Tongue (tissue), 2 donors: Measurements from ENCODE around the gene GALR2. TPM values are rescaled to one million over a fixed set of nuclear protein-coding genes. Genes with fewer than 3 reads are reported as not detected.

Experiments
- DNase-seq: peaks from one replicate; pipeline ENCODE4 v3.0.0-alpha.2; 2015
- total RNA-seq: library from RNA; depleted of rRNA; stranded (reverse); fragments of >200 nt; gene quantifications from one replicate; pipeline ENCODE4 v1.2.3, GENCODE V29; 2014

The GALR2 gene
- total RNA-seq, 1 donor from 2014 or later, result not detected

DNA sequence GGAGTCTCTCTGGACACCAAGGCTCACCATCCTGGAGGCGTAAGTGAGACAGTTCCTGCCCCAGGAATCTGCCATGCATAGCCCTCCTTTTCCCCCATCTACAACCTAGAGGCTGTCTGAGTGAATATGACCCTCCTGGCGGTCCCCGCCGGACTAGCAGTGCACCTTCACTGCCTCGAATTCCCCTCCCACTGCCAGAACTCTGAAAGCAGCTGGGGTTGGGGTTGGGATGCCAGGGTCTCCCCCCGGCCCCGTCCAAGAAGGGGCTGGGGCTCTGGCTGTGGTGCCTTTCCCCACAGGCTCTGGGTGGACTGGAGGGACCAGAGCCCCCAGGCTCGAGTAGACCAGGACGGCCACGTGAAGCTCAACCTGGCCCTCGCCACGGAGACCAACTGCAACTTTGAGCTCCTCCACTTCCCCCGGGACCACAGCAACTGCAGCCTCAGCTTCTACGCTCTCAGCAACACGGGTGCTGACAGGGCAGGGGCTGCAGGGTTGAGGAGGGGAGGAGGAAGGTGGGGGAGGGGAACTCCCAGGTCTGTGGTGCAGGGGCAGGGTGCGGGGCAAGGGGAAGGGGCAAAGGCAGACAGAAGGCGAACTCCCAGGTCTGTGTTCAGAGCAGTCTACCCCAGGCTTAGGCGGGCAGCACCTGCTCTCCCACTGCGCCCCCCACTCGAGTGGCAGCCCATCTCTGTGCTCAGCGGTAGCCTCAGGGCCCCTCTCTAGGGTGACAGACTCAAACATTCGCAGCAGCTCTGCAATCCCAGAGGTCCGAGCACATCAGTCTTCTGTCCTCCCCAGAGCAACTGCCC is 5.6 kb downstream of the GALR2 start:
- DNase-seq, result no peak

DNA sequence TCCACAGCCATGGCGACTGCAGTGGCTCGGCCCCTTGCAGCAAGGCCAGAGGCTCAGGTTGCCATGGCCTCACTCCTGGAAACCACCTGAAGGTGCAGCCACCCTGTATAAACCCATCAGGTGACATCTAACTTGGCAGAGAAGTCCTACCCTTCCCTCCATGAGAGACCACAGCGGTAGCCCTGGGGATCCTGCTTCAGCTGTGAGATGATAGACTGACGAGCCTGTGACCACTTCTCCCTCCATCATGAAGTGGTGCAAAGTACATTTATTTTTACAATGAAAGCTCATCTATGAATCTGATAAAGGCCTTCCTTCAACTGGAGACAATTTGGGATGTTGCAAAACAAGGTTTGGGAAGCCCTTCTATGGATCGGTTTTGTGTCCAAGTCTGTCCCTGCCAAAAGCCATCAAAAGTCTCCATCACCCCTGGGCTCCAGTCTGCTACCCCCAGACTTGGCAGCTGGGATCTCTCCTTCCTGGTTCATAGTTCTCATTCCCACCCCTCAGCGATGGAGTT is 6.2 kb downstream of the GALR2 start:
- no peak for DNase-seq

DNA sequence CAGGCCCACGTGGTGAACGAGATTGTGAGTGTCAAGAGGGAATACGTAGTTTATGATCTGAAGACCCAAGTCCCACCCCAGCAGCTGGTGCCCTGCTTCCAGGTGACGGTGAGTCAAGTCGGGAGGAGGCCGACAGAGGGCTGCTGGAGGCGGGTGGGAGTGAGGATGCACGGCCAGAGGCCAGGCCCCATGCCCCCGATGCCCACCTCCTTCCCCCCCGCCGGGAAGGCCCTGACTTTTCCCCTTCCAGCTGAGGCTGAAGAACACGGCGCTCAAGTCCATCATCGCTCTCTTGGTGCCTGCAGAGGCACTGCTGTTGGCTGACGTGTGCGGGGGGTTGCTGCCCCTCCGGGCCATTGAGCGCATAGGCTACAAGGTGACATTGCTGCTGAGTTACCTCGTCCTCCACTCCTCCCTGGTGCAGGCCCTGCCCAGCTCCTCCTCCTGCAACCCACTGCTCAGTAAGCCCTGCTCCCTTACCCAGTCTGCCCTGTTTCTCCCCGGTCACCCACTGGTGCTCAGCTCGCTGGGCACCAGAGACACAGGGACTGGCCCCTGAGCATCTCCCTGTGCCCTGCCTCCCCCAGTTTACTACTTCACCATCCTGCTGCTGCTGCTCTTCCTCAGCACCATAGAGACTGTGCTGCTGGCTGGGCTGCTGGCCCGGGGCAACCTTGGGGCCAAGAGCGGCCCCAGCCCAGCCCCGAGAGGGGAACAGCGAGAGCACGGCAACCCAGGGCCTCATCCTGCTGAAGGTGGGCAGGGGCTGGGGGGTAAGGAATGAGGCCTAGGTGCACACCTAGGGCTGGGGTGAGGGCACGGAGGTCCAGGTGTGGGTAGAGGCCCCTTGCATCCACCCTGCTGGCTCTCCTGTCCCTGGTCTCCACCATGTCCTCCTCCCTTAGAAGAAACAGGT is 7.0 kb downstream of the GALR2 start:
- DNase-seq, result no peak

DNA sequence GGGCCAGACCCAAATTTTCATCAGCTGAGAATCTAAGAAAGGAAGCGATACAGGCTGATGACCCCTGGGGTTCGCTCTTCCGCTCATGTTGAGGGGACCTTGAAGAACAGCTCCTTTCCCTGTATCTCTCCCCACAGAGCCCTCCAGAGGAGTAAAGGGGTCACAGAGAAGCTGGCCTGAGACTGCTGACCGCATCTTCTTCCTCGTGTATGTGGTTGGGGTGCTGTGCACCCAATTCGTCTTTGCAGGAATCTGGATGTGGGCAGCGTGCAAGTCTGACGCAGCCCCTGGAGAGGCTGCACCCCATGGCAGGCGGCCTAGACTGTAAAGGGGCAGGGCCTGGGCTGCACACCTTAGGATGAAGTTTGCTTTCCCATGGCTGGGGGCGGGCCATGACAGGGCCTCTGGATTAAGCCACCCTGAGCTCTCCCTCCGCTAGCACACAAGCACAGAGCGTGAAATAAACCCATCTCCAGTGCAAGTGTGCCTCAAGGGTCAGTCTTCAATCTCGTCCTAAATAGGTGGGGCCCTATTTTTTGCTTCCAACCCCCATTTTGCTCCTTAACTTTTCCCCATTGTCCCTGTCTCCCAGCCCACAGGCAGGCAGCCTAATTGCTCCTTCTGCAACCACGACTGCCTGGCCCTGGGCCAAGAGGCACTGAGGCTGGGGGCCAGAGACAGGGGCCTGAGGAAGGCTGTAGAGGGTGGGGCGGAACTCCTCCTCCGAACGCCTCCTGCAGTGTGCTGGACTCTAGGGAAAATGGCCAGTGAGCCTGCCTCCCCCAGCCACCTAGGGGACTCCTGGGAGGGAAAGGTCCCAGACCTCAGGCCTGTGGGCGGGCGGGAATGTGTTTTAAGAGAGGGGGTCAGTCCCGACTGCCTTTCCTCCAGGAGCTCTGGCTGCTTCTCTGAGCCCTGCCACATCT is 8.0 kb downstream of the GALR2 start:
- DNase-seq, result no peak

DNA sequence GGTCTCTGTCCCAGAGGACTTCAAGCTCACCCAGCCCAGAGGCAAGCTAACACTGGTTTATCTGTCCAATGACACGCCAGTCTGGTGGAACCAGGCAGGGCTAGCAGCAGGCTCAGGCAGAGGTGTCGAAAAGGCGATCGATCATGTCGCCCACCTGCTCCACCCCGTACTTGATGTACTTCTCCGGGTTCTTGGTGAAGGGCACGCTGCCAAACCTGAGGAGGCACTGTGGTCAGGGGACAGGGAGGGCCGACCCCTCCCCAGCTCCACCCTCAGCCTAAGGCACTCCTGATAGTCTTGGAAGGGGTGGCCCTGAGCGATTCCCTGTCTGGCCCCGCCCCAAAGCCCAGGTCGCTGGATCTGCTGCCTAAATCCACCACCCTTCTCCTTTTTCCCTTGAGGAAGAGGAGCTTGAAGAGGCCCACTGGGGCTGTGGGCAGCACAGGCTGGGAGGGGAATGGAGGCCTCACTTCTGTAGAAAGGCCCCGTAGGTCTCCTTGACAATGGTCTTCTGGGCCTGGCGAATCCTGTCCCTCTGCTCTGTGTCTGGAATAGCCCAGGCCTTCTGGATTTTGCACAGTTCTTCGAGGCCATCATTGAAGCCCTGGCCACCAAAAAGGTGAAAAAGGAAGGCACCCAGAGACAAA is 9.1 kb downstream of the GALR2 start:
- no peak for DNase-seq

DNA sequence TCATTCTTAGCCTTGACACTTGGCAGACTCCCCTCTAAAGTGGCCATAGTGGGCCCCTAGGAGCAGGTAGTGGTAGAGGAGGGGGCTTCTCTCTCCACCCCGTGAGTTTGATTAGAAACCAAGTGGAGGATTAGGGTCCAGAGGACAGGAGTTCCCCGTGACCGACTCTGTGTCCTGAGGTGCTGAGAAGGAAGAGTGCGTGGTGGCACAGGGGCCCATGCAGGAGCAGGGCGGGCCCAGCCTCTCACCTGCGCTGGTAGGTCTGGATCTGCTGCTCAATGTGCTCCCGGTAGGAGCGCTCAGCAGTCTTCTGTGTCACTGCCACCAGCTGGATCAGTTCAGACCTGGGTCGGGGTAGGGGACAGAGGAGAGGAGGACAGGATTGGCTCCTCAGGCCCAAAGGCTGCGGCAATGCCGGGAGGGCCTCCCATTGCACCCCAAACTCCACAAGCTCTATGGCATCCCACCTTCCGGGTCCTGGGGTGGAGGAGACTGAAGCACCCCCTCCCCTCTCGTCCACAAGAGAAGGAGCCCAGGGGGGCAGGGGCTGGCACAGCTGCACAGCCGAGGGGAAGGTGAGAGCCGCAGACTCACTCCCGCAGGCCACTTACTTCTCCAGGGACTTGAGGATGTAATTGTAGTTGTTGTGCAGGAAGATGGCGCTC is 10.6 kb downstream of the GALR2 start:
- no peak for DNase-seq

DNA sequence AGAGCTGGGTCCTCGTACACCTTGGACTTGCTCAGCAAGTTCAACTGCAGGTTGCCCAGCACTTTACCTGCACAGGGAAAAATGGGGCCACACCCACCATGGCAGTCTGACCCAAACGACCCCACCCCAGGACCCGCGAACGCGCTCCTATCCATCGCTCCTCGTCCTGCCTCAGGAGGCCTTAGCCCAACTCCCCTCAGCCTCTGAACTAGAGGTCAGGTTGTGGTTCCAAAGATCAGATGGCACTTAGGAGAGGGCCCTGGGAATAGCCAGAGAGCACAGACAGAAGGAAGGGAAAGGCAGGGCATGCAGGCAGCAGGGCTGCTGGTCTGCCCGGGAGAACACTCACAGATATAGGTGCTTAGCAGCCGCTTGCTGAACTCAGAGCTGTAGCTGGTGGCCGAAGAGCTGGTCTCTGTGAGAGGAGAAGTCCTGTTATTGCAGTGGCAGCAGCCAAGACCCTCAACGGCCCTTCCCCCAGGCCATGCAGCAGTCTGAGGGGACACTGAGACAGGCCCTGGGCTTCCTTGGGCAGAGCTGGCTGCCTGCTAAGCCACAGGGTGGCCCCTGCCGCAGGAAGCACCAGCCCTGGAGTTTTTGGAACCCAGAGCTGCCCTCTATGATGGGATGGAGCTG is 11.3 kb downstream of the GALR2 start:
- no peak for DNase-seq

DNA sequence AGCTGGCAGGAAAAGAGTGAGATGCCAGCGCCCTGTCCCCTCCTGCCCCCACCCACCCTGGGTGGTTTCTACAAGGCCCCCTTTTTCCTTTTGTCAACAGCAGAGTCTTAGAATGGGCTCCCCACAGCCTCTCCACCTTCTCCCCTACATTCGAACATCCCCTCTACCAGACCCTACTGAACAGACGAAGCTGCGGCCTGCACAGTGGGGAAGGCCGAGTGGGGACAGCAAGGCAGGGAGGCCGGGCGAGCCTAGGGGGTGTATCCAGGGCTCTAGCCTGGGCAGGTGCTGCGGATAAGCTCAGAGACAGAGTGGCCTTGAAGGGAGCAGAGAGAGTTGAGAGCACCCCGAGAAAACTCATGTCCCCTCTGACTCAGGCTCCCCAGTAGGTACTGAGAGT is 11.8 kb downstream of the GALR2 start:
- no peak for DNase-seq

DNA sequence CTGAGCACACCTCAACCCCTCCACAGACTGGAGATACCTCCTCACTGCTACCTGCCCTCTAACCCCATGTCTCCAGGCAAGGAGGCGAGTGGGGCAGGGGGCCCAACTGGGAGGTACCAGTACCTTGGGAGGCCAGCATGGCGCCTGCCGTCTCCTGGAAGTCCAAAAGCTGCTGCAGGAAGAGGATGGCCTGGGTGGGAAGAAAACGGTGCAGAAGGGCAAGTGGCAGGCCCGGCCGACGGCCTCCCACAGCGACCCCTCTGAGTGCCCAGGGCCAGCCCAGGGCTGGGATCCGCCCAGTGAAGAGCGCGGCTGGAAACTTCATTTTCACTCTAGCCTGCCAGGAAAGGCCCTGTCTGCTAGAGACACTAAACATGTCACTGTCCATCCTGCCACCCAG is 12.9 kb downstream of the GALR2 start:
- no peak for DNase-seq

DNA sequence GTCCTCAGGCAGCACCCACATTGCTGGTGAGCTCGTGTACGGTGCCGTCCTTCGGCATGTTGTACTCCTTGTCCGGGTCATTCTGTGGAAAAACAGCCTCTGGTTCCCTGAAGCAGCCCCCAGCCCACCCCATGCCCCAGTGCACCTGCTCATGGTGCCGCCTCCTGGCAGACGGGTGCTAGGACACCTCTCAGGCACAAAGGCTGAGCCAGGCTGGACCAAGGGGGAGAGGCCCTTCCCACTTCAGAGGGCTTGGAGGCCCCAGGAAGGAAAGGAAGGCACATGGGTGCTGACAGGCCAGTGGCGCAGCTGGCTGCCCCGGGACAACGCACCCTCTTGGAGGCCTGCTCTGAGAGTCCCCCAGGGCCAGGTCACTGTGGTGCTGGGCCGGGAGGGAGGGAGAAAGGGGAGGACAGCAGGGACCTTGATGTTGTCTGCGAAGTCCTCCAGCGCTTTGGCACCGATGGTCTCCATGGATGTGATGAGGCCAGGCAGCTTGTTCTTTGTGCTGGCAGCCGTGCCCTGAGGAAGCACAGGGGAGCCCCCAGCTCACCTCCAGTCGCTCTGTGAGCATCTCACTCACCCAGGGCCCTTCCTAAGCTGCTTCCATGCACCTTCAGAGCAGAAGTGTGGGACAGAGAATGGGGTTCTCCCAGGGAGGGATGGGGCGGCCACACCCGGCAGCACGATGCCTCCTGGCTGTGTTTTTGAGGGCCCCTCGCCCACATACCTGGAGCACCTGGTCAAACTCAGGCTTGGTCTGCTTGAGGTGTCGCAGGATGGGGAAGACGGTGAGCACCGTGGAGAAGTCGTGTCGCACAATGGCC is 13.7 kb downstream of the GALR2 start:
- DNase-seq, result no peak

DNA sequence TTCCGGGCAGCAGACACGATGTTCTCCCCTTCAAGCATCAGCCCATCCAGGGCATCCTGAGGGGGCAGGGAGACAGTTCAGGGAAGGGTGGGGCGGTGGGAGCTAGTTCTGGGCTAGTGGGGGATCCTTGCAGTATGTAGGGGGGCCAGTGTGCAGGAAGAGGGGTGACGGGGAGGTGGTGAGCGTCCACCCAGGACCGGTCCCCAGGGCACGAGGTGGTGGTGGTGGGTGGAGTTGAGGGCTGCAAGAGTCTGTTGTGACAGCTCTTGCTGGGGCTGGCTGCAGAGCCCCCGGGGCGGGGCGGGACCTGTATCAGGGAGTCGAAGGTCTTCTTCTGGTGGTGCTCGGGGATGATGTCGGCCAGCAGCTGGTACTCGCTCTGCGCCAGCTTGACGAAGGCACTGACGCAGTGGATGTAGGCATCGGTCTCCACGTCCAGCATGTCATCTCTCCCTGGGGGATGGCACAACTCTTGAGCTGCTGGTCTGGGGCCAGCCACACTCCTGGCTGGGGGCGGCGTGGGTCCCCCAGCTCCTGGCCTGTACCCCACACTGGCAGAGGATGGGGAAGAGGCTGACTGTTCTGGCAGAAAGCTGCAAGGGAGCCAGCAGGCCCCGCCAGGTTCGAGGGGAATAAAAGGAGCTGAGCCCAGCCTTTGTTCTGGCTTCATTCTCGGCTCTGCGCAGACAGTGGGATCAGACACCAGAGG is 14.4 kb downstream of the GALR2 start:
- DNase-seq, result no peak

DNA sequence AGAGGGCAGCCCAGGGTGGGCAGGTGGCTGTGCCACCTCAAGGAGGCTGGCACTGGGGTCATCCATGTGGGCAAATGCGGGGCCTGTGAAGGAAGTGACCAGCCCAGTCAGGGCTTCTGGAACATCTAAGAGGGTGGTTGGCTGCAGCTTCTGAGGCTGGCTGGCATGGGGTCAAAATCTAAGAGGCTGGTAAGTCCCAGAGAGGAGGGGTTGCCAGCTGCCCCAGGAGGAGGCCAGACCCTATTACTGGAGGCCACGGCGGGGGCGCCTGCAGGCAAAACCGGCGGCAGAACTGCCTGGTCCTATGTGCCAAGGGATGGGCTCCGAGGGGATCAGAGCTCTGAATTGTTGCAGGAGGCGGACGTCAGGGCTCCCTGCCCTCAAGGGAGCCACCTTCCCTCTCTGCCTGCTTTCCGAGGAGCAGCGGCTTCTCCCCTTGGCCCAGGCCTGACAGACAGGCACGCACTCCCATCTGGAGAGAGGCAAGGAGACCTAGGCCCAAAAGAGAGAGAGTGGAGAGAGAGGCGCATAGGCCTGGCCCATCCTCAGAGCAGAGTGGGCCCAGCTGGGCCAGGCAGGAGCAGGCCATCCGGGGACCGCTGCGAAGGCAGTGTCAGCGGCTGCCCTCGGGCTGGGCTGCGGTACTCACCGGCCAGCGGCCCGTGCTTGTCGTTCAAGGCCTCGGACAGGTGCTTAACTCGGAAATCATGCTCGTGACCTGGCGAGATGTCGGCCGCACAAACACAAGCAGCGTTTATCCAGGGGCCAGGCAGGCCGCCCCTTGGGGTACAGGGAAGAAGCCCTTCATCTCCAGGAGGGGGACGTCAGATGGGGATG is 15.3 kb downstream of the GALR2 start:
- no peak for DNase-seq

DNA sequence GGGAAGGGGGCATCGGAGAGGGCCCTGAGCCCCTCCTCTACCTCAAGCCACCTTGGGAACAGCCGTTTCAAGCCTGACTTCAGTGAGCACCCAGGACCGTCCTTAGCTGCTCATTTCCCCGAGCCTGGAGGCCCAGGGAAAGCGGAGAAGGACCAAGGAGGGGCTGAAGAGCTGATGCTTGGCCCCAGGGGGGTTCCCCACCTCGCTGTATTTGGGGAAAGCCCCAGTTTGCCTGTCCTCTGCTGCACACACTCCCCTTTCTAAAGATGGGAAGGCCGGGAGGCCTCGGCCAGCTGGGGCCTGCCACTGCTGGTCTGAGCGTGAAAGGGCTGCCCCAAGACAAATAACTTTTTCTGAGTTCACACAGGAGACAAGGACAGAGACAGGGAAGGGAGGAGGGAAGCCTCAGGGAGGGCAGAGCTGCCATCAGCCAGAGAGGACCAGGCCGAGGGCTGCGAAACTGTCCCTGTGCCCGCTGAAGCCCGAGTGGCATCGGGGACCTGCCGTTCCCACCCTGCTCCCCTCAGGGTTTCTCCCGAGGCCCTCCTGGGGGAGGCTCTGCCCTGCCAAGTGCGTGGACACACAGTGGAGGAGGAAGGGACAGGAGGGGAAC is 16.0 kb downstream of the GALR2 start:
- no peak for DNase-seq

DNA sequence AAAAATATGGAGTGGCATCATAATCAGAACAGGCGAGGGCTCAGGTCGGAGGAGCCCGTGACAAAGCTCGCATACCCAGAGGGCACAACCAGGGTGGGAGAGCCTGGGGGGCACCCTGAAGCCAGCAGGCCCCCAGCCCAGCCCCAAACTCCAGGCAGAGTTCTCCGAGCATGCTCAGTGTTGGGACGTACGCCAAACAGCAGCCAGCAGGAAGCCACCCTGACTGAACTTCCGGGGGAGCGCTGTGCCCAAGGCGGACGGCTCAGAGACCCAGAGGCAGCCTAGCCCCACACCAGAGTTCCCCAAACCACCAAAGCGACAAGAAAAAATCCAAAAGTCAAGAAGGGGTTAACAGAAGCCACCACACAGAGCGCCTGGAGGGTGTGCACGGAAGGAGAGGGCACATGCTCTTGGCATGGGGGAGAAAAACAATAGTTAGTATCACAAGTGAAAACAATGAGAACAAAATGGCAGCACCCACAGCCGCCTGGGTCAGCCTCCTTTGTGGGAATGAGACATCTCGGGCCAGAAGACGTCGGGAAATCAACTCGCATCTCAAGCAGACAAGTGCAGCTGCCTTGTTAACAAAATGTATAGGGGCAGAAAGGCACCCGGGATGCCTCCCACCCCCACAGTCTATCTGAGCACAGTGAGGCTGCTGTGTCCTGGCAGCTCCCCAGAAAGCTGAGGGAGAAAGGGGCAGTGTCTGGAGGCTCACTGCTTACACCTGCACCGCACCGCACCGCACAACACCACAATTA is 17.1 kb downstream of the GALR2 start:
- no peak for DNase-seq

DNA sequence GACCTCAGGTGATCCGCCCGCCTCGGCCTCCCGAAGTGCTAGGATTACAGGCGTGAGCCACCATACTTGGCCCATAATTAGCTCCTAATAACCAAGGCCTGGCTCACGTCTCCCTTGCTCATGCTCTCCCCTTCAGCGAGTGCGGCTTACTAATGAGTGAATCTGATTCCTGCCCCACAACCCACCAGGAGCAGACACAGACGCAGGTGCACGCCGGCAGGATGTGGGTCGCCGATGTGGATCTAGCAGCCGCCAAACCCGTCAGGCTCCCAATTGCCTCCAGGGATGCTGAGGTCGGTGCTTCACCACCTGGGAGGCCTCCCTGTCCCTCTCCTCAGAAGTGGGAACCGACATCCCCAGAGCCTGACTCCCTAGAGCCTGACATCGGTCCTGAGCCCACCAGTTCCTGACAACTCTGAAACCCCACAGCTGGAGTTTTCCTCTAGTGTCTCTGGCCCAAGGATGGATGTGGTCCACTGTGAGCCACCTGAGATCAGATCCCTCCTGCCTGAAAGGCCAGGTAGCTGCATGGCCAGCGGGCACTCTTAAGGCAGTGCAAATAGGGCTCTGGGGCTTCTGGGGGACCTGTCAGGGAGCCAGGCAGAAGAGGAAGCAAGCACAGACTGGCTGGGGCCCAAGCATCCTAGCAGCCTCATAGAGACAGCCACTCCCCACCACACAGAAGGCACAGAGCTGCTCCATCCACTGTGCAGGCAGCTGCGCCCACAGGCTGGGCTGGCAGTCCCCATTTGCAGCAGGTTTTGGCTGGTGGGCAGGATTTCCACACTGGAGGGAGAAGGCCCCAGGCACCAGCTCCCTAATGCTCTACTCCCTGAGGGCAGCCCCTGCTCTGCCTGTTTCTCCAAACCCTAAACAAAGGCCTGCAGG is 18.2 kb downstream of the GALR2 start:
- no peak for DNase-seq

DNA sequence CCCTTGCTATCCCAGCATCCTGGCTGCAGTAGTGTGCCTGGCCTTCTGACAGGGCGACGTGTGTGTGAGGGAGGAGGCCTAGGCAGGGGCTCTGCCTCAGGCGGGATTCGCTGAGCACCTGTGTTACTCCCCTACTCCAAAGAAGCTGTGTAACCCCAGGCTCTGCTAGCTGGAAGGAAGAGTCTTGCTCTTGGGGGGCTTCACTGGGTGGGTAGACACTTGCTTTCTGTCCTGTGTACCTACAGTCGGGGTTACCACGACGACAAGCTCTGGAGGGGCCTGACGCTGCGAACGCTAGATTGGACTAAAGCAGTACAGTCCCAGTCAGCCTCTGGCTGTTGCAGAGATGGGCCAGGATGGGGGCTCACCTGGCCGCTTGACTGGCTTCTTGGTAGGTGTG is 19.5 kb downstream of the GALR2 start:
- no peak for DNase-seq
